Measurements from ENCODE around the gene ZNF343. TPM values are rescaled to one million over a fixed set of nuclear protein-coding genes. Genes with fewer than 3 reads are reported as not detected.

ZNF343 gene
- total and polyA plus RNA-seq, 2 donors (not counting 3 experiments of a cell fraction or from before 2014, with no cell fraction given): 4.7 to 7.9 TPM

GRCh38 chr20:2458919-2459499 lies 49.7 kb downstream of the ZNF343 start:
- intact Hi-C loops (cut with micrococcal nuclease): loop anchor here (10.0 kb wide), 1 partner anchor 354 kb away; the partner anchor contains the start of gene STK35
- peaks cover 7% of the 10 kb centered on the region for H3K79me2 ChIP-seq (ENCODE audit: control insufficient read depth, insufficient read depth, low read length)
- no peak overlapping the region for H3K4me3 ChIP-seq (replicated peaks in 1 of 3; ENCODE audit: insufficient read depth in 1 of 3, low read depth in 1 of 3, low read length in 3 of 3)
- POLR2A ChIA-PET: no interaction called here
- H3K27me3 ChIP-seq (ENCODE audit: control insufficient read depth in 2 of 2, insufficient read depth in 2 of 2, low read length in 2 of 2): no peaks in the 10 kb centered on the region
- no peaks in the 10 kb centered on the region for H3K9me3 ChIP-seq (replicated peaks; ENCODE audit: control insufficient read depth, insufficient read depth, low read length)
- peaks cover 26 to 42% of the 10 kb centered on the region in 2 experiments for H3K36me3 ChIP-seq (ENCODE audit: control insufficient read depth in 2 of 2, extremely low read depth in 1 of 2, insufficient read depth in 2 of 2, low read length in 2 of 2)
- H3K4me1 ChIP-seq (ENCODE audit: control insufficient read depth, extremely low read depth, insufficient read depth, low read length): no peaks in the 10 kb centered on the region
- H3K27ac ChIP-seq (ENCODE audit: insufficient read depth, low read depth, low read length): no peak overlapping the region
- BruUV-seq (replicated peaks): no TSS peak
- no peaks in the 10 kb centered on the region for H3K9me1 ChIP-seq (replicated peaks; ENCODE audit: control insufficient read depth, extremely low read depth, insufficient read depth, low read length)
- dilution Hi-C loops (cut with MboI; ENCODE audit: extremely low pct_ligation_motif_present, low sequenced_read_pairs): no loop called here
- H2AFZ ChIP-seq (ENCODE audit: low read depth, low read length): no peak overlapping the region
- peaks cover 2% of the 10 kb centered on the region for H4K20me1 ChIP-seq (replicated peaks; ENCODE audit: control insufficient read depth, extremely low read depth, insufficient read depth, low read length)
- no peak for FAIRE-seq
- no peak overlapping the region for H3K9ac ChIP-seq (replicated peaks; ENCODE audit: extremely low read depth, insufficient read depth, low read length)
- no peak overlapping the region for H3K4me2 ChIP-seq (ENCODE audit: insufficient read depth, low read length)
- no peak for DNase-seq (ENCODE audit: low read depth, low spot score)
- CTCF ChIA-PET: no interaction called here
- TF ChIP-seq EZH2 (IDR thresholded peaks at IDR 0.05; ENCODE audit: borderline replicate concordance, low read depth, low read length, severe bottlenecking): no peak

DNA sequence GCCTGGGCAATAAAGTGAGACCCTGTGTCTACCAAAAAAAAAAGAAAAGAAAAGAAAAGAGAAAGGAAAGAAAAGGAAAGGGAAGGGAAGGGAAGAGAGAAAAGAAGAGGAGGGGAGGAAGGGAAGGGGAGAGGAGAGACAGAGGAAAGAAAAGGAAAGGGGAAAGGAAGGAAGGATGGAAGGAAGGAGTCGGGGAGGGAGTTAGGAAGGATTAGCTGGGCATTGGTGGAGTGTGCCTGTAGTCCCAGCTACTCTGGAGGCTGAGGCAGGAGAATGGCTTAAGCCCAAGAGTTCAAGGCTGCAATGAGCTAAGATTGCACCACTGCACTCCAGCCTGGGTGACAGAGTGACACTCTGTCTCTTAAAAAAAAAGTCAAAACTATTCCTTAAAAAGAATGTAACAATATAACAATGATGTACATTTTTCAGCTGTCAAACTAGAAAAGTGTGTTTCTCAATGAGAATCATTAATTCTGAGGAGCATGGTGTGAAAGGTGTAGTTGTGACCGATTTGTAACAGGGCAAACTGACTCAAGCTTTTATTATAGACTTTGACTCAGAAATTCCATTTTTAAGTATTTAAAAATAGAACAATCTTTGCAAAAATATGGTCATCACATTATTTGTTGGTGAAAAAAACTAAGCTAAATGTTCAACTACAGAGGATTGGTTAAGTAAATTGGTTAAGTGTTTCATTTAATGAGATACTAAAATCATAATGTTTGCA lies 52.8 kb downstream of the ZNF343 start:
- TF ChIP-seq MYC (IDR thresholded peaks at IDR 0.05; ENCODE audit: low read depth, low read length): no peak
- no peak for TF ChIP-seq JUN (IDR thresholded peaks at IDR 0.05; ENCODE audit: borderline replicate concordance, insufficient read depth, insufficient read length, low read depth)
- no peak for TF ChIP-seq POLR2AphosphoS5 (IDR thresholded peaks at IDR 0.05; ENCODE audit: insufficient read depth, low read depth, low read length)
- TF ChIP-seq MAX (IDR thresholded peaks at IDR 0.05; ENCODE audit: insufficient read depth, insufficient read length): no peak
- TF ChIP-seq EZH2 (IDR thresholded peaks at IDR 0.05; ENCODE audit: borderline replicate concordance, low read depth, low read length, severe bottlenecking): no peak
- no peak for TF ChIP-seq FOS (IDR thresholded peaks at IDR 0.05; ENCODE audit: borderline replicate concordance, insufficient read depth, low read length)
- no peak for TF ChIP-seq GATA2 (IDR thresholded peaks at IDR 0.05; ENCODE audit: insufficient read depth, insufficient read length, low read depth, low read length)
- no peak for TF ChIP-seq POLR2A (IDR thresholded peaks at IDR 0.05; ENCODE audit: low read depth, low read length)
- TF ChIP-seq, protein P1, sequence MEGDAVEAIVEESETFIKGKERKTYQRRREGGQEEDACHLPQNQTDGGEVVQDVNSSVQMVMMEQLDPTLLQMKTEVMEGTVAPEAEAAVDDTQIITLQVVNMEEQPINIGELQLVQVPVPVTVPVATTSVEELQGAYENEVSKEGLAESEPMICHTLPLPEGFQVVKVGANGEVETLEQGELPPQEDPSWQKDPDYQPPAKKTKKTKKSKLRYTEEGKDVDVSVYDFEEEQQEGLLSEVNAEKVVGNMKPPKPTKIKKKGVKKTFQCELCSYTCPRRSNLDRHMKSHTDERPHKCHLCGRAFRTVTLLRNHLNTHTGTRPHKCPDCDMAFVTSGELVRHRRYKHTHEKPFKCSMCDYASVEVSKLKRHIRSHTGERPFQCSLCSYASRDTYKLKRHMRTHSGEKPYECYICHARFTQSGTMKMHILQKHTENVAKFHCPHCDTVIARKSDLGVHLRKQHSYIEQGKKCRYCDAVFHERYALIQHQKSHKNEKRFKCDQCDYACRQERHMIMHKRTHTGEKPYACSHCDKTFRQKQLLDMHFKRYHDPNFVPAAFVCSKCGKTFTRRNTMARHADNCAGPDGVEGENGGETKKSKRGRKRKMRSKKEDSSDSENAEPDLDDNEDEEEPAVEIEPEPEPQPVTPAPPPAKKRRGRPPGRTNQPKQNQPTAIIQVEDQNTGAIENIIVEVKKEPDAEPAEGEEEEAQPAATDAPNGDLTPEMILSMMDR (IDR thresholded peaks at IDR 0.05; ENCODE audit: extremely low read depth in 1 of 2, insufficient read depth in 1 of 2, low read depth in 1 of 2, low read length in 2 of 2): no peak
- Histone ChIP-seq H3K36me3 (ENCODE audit: control insufficient read depth in 2 of 2, extremely low read depth in 1 of 2, insufficient read depth in 2 of 2, low read length in 2 of 2) (peaks cover 3 to 15% of the 10 kb centered on the region in 2 experiments), H3K9me3 (replicated peaks; ENCODE audit: control insufficient read depth, insufficient read depth, low read length) (no peaks in the 10 kb centered on the region), H4K20me1 (replicated peaks; ENCODE audit: control insufficient read depth, extremely low read depth, insufficient read depth, low read length) (no peaks in the 10 kb centered on the region), H3K79me2 (ENCODE audit: control insufficient read depth, insufficient read depth, low read length) (no peaks in the 10 kb centered on the region), H3K9ac (replicated peaks; ENCODE audit: extremely low read depth, insufficient read depth, low read length) (no peak overlapping the region), H3K4me2 (ENCODE audit: insufficient read depth, low read length) (no peak overlapping the region), H3K4me1 (ENCODE audit: control insufficient read depth, extremely low read depth, insufficient read depth, low read length) (no peaks in the 10 kb centered on the region), H3K27ac (ENCODE audit: insufficient read depth, low read depth, low read length) (no peak overlapping the region), H3K9me1 (replicated peaks; ENCODE audit: control insufficient read depth, extremely low read depth, insufficient read depth, low read length) (no peaks in the 10 kb centered on the region), H3K4me3 (replicated peaks in 1 of 3; ENCODE audit: insufficient read depth in 1 of 3, low read depth in 1 of 3, low read length in 3 of 3) (no peak overlapping the region), H3K27me3 (ENCODE audit: control insufficient read depth in 2 of 2, insufficient read depth in 2 of 2, low read length in 2 of 2) (no peaks in the 10 kb centered on the region), H2AFZ (ENCODE audit: low read depth, low read length) (no peak overlapping the region)
- dilution Hi-C loops (cut with MboI; ENCODE audit: extremely low pct_ligation_motif_present, low sequenced_read_pairs) (no loop called here), intact Hi-C loops (cut with micrococcal nuclease) (loop anchor here (2.0 to 10.0 kb wide), 2 partner anchors 351 to 449 kb away; partner anchors contain the start of gene STK35)
- ChIA-PET CTCF (interaction anchor here (0.7 to 2.6 kb wide), 11 partner anchors 10 to 679 kb away, joined by 3 to 20 read pairs (median 4); partner anchors contain the start of gene SNRPB), POLR2A (no interaction called here)
- no TSS peak for BruUV-seq (replicated peaks)
- no peak for FAIRE-seq
- no peak for DNase-seq (ENCODE audit: low read depth, low spot score)
